GM13977 (cell line): ENCODE results near the gene PRSS50.

ENCODE experiments used
- DNase-seq: peaks from one replicate; pipeline ENCODE4 v3.0.0; 2012; ENCODE audit warnings: low spot score
- in situ Hi-C: fragments of 300-500 bp; cut with MboI; formaldehyde crosslinking; loops from one replicate; pipeline ENCODE4 v1.12.0; 2022; ENCODE audit warnings: low sequenced_read_pairs, low pct_unique_long_range_greater_than_20kb, mixed read lengths, inconsistent platforms; ENCODE audit not compliant: unreplicated experiment
- TF ChIP-seq, protein P1 (sequence below): IDR thresholded peaks from 2 replicates; pipeline ENCODE4 v1.5.1; 2012; ENCODE audit warnings: mild to moderate bottlenecking, control low read depth; ENCODE audit not compliant: insufficient read depth; ENCODE audit errors: extremely low read depth, missing control alignments

PRSS50 gene

DNA sequence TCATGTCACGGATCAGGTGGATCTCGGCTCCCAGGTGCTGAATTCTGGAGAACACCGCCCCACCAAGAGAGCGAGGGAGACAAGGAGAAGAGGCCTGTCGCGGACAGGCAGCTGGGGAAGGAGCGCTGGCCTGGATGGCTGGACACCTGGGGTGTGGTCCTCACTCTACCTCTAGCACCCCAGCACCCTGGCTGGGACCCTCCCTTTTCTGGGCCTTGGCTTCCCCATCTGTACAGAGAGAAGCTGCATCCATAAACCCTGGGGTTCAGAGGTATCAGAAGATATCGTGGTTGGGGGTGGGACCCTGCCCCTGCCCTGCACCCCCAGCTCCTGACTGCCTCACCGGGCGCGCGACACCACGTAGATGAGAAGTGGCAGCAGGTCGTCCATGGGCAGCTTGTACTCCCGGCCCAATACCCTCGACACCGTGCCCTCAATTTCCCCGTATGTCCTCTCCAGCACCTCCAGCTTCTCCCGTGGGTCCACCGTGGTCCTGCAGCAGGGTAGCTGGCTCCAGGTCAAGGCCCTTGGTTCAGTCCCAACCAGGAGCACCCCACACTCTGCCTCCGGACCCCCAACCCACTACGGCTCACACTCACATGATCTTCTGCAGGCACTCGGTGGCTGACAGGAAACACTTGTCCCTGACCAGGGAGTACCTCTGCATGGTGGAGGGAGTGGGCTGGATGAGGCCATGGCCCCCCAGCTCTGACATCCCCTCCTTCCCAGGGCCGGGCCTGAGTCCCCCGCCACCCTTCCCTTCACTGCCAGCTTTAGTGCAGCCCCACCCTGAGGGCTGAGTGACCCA is 45.9 kb downstream of the PRSS50 start:
- TF ChIP-seq, protein P1, sequence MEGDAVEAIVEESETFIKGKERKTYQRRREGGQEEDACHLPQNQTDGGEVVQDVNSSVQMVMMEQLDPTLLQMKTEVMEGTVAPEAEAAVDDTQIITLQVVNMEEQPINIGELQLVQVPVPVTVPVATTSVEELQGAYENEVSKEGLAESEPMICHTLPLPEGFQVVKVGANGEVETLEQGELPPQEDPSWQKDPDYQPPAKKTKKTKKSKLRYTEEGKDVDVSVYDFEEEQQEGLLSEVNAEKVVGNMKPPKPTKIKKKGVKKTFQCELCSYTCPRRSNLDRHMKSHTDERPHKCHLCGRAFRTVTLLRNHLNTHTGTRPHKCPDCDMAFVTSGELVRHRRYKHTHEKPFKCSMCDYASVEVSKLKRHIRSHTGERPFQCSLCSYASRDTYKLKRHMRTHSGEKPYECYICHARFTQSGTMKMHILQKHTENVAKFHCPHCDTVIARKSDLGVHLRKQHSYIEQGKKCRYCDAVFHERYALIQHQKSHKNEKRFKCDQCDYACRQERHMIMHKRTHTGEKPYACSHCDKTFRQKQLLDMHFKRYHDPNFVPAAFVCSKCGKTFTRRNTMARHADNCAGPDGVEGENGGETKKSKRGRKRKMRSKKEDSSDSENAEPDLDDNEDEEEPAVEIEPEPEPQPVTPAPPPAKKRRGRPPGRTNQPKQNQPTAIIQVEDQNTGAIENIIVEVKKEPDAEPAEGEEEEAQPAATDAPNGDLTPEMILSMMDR = no peak
- in situ Hi-C loops = no loop called here
- no peak for DNase-seq

DNA sequence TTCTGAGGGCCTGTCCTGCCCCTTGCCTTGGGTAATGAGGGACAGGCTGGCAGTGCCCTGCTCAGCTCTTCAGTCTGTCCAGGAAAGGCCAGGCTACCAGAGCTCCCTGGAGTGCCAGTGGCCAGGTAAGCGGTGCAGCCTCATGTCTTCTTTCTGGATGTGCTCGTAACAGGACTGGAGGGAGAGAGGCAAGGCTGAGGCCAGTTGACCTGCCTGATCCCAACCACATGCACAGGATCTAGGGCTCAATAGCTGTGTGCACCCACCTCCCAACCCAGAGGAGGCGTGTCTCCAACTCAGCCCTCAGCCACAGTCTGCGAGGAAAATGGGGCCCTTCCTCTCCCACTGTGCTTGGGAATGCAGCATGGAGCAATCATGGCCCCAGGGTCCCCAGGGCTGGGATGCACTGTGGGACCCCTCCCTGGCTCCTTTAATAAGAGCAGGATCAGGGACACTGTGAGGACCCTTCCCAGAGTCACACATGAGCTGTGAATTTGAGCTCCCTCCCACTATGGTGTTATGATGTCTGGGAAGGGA is 46.7 kb downstream of the PRSS50 start:
- in situ Hi-C loops = no loop called here
- no peak for DNase-seq
- TF ChIP-seq, protein P1 = no peak

DNA sequence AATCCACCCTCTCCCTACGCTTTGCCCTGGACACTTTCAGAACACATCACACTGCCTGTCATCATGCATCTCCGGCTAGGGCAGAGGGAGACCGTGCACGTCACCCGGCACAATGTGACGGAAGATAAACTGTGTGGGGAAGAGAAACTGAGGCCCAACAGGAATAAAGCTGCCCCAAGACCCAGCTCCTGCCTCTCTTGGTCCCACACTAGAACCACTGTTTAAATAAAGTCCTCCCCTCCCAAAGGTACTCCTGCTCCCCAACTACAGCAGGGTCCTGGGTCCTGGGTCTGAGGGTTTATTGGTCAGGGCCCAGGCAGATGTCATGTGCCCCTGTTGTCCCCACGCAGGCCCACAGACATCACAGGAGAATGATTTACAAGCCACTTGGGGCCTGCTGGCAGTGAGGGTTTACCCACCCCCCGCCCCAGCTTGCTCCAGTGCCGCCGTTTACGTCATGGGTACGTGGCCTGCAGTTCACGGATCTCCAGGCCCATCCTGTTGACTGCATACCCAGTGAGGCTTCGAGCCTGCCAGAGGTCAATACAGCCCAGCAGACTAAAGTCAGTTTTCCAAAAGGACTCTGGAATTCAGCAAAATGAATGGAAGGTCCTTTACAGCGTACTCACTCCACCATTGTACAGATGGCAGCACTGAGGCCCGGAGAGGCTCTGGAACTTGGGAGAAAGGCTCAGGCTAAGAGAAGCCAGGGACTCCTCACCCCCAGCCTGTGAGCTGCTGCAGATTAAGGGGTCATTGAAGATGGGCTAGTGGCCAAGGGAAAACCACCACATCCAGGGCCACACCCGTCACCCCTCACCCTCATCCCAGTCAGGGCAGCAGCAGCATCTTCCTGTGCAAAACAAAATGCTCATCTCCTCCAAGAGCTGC is 47.4 kb downstream of the PRSS50 start:
- in situ Hi-C loops = no loop called here
- TF ChIP-seq, protein P1 = no peak
- DNase-seq = no peak

DNA sequence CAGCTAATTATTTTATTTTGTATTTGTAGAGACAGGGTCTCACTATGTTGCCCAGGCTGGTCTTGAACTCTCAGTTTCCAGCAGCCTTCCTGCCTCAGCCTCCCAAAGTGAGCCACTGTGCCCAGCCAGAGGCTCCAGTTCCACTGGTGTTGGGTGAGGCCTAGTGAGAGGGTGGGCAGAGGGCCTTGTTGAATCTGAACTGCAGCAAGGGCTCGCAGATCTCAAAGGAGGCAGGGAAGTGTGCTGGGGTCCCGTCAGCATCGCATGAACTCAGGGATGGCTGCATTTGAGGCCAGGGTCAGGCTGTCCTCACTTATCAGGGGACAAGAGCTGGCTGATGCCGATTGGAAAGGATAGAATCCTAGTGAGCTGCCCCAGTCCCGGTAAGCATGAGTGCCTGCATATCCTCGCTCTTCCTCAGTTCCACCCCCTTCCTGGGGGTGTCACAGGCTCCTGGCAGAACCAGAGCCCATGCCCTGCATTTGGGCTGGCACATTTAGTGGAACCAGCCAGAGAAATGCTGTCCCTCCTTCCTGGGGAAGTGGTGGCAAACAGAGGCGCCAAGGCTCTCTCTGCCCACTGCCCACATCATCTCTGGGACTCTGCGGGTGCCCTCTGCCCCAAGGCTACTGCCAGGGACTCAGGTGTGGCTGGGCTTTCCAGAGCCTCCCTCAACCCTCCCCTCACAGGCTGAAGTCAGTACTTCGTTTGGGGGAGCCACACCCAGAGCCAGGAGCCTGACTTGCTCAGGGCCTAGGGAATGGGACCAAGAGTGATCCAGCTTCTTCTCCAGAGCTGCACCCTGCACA is 48.3 kb downstream of the PRSS50 start:
- in situ Hi-C loops = no loop called here
- TF ChIP-seq, protein P1 = no peak
- DNase-seq = no peak

DNA sequence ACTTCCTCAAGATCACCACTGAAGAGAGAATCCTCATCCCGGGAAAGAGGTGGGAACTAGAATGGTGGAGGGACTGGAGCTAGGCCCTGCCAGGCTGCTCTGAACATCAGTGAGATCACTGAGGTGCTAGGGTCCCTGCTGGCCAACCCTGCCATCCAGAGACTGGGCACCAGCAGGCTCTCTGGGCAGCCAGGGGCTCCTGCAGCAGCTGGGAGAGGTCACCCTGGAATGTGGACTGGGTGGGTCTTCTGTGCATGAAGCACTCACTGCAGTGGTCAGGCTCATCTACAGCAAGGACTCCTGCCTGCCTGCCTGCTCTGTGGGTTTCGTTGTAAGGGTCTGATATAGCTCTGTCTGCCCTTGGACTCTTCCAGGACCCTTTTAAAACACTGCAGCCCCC is 49.1 kb downstream of the PRSS50 start:
- in situ Hi-C loops = no loop called here
- no peak for DNase-seq
- TF ChIP-seq, protein P1 = no peak

DNA sequence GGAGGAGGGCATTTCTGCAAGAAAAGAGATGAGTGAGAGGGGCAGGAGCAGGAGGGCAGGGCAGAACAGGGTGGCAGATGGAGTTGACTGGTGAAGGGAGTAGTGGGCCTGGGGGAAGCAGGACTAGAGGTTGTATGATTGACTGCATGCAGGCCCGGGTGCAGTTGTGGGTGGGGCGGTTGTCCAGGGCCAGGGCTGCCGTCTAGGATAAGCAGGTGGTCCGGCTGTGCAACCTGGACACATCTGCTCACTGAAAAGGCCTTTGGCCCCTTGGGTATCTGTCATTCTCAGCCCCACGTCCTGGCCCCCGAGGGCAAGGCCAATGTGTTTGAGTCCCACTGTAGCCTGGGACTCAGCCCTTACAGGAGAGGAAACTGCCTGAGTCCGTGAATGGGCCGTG is 49.6 kb downstream of the PRSS50 start:
- TF ChIP-seq, protein P1 = no peak
- in situ Hi-C loops = no loop called here
- peak; percentile 17 for DNase-seq
